A549 (cell line): Measurements from ENCODE around the gene STAP1. TPM values are rescaled to one million over a fixed set of nuclear protein-coding genes. Genes with fewer than 3 reads are reported as not detected.

Experiments used
- ATAC-seq, 2 experiments: fragments of 200-7000 bp in 1 of 2; fragments of >200 bp in 1 of 2; cut with Nextera tagmentation in 1 of 2; cut with Tn5 transposase in 1 of 2; 3 replicates each; pipeline versions ENCODE4 v1.8.0 to v1.9.1; 2018 to 2020; ENCODE audit warnings: mild to moderate bottlenecking in 1 of 2, moderate library complexity in 1 of 2
- CTCF ChIA-PET: fragments of 300-600 bp; sonication (Branson Sonifier 250); formaldehyde crosslinking; extraction: SDS; loops from one replicate; lab custom pipeline; 2021; ENCODE audit warnings: antibody characterized with exemption, inconsistent platforms; lab: Yijun Ruan, JAX
- POLR2A ChIA-PET: fragments of 350-600 bp; formaldehyde crosslinking; extraction: SDS; loops from one replicate; lab custom pipeline; 2021; ENCODE audit warnings: antibody characterized with exemption, inconsistent platforms; lab: Yijun Ruan, JAX
- DNase-seq, 2 experiments: peaks; one replicate each; pipeline versions ENCODE4 v3.0.0 to v3.0.0-alpha.2; 2011 to 2016; ENCODE audit warnings: low read depth in 1 of 2, low spot score in 1 of 2
- FAIRE-seq: peaks from 2 replicates; lab custom pipeline; 2011; peaks lifted over from hg19 to GRCh38; lab: Jason Lieb, UNC
- H3K27ac ChIP-seq, 2 experiments: fragments of >200 bp; sonication (Bioruptor Twin); formaldehyde crosslinking; 3 replicates each; pipeline ENCODE4 v1.5.1; 2016 to 2017
- H3K4me1 ChIP-seq: fragments of >200 bp; sonication (Bioruptor Twin); formaldehyde crosslinking; 3 replicates; pipeline ENCODE4 v1.6.1; 2016
- H3K4me2 ChIP-seq: fragments of >200 bp; sonication (Bioruptor Twin); formaldehyde crosslinking; 3 replicates; pipeline ENCODE4 v1.6.1; 2016
- H3K4me3 ChIP-seq: fragments of >200 bp; sonication (Bioruptor Twin); formaldehyde crosslinking; 3 replicates; pipeline ENCODE4 v1.5.1; 2016
- H3K9me3 ChIP-seq: fragments of >200 bp; sonication (Bioruptor Twin); formaldehyde crosslinking; 3 replicates; pipeline ENCODE4 v1.6.1; 2016
- BCL3 ChIP-seq: fragments of >200 bp; sonication (Bioruptor Twin); formaldehyde crosslinking; IDR thresholded peaks from 3 replicates; pipeline ENCODE4 v1.6.1; 2016
- CBX2 ChIP-seq: fragments of 200-600 bp; sonication (generic); IDR thresholded peaks from 2 replicates; pipeline ENCODE4 v1.6.1; 2016; ENCODE audit warnings: low read depth, mild to moderate bottlenecking, borderline replicate concordance
- CBX8 ChIP-seq: fragments of 200-600 bp; sonication (generic); IDR thresholded peaks from 2 replicates; pipeline ENCODE4 v1.6.1; 2016
- CEBPB ChIP-seq, 2 experiments: fragments of >200 bp in 1 of 2; sonication (Bioruptor Twin) in 1 of 2; formaldehyde crosslinking in 1 of 2; IDR thresholded peaks; 2 replicates each; pipeline ENCODE4 v1.6.1; 2012 to 2016
- CHD2 ChIP-seq: fragments of 150-350 bp; IDR thresholded peaks from 2 replicates; pipeline ENCODE4 v1.6.1; 2014; ENCODE audit warnings: low read length; ENCODE audit not compliant: partially characterized antibody
- CHD4 ChIP-seq: fragments of 200-600 bp; sonication (generic); IDR thresholded peaks from 2 replicates; pipeline ENCODE4 v1.6.1; 2016; ENCODE audit warnings: antibody characterized with exemption, mild to moderate bottlenecking, borderline replicate concordance
- CTCF ChIP-seq: fragments of >200 bp; sonication (Bioruptor Twin); formaldehyde crosslinking; IDR thresholded peaks from 3 replicates; pipeline ENCODE4 v1.5.1; 2016
- EHF ChIP-seq: fragments of 250-450 bp; sonication (Bioruptor Pico); IDR thresholded peaks from 2 replicates; pipeline ENCODE4 v1.5.0; 2020; ENCODE audit warnings: mild to moderate bottlenecking
- EP300 ChIP-seq, 2 experiments: fragments of >200 bp; sonication (Bioruptor Twin); formaldehyde crosslinking; IDR thresholded peaks; 2 replicates in 1 of 2; 3 replicates in 1 of 2; pipeline ENCODE4 v1.6.1; 2016 to 2017
- ESRRA ChIP-seq: fragments of 150-350 bp; IDR thresholded peaks from 2 replicates; pipeline ENCODE4 v1.6.1; 2014; ENCODE audit warnings: mild to moderate bottlenecking, low read length, borderline replicate concordance
- FOSL2 ChIP-seq, 2 experiments: fragments of 450-650 bp in 1 of 2; fragments of >200 bp in 1 of 2; sonication (Bioruptor Twin) in 1 of 2; formaldehyde crosslinking; IDR thresholded peaks; 2 replicates each; pipeline versions ENCODE4 v1.5.0 to v1.6.1; 2016 to 2020; ENCODE audit warnings: mild to moderate bottlenecking in 1 of 2, moderate library complexity in 1 of 2
- FOXS1 ChIP-seq: fragments of 250-450 bp; sonication (Bioruptor Pico); IDR thresholded peaks from 2 replicates; pipeline ENCODE4 v1.5.0; 2020; ENCODE audit warnings: mild to moderate bottlenecking, moderate library complexity
- GATA3 ChIP-seq: IDR thresholded peaks from 2 replicates; pipeline ENCODE4 v1.6.1; 2012; ENCODE audit warnings: borderline replicate concordance
- HDAC2 ChIP-seq: fragments of 200-600 bp; sonication (generic); IDR thresholded peaks from 2 replicates; pipeline ENCODE4 v1.6.1; 2016
- HES2 ChIP-seq: fragments of >200 bp; sonication (Bioruptor Twin); formaldehyde crosslinking; IDR thresholded peaks from 2 replicates; pipeline ENCODE4 v1.6.1; 2016
- HOXB13 ChIP-seq: fragments of 250-450 bp; sonication (Bioruptor Pico); IDR thresholded peaks from 2 replicates; pipeline ENCODE4 v1.5.0; 2020; ENCODE audit warnings: low read depth, mild to moderate bottlenecking, moderate library complexity
- JUNB ChIP-seq: fragments of >200 bp; sonication (Bioruptor Twin); formaldehyde crosslinking; IDR thresholded peaks from 2 replicates; pipeline ENCODE4 v1.6.1; 2016
- KDM1A ChIP-seq: fragments of 200-600 bp; sonication (generic); IDR thresholded peaks from 2 replicates; pipeline ENCODE4 v1.6.1; 2016; ENCODE audit warnings: low read depth, mild to moderate bottlenecking
- KDM5A ChIP-seq: fragments of 200-600 bp; sonication (generic); IDR thresholded peaks from 2 replicates; pipeline ENCODE4 v1.6.1; 2016; ENCODE audit warnings: antibody characterized with exemption, mild to moderate bottlenecking
- MYC ChIP-seq: IDR thresholded peaks from 2 replicates; pipeline ENCODE4 v1.6.1; 2012; ENCODE audit warnings: mild to moderate bottlenecking, inconsistent platforms, low read length, improper control_type of control experiment, borderline replicate concordance
- NFE2L2 ChIP-seq: fragments of 150-350 bp; conservative IDR thresholded peaks from 2 replicates; pipeline ENCODE4 v1.6.1; 2014; ENCODE audit warnings: low read length
- POLR2A ChIP-seq: IDR thresholded peaks from 2 replicates; pipeline ENCODE4 v1.6.1; 2012; ENCODE audit warnings: mild to moderate bottlenecking, low read length
- RCOR1 ChIP-seq: fragments of 150-350 bp; IDR thresholded peaks from 2 replicates; pipeline ENCODE4 v1.6.1; 2014; ENCODE audit warnings: antibody characterized with exemption, low read length, low read depth
- RFX5 ChIP-seq: fragments of 450-650 bp; IDR thresholded peaks from 2 replicates; pipeline ENCODE4 v1.7.1; 2014; ENCODE audit warnings: antibody characterized with exemption, mild to moderate bottlenecking, moderate library complexity
- TP53 ChIP-seq: fragments of 250-450 bp; sonication (Bioruptor Pico); IDR thresholded peaks from 2 replicates; pipeline ENCODE4 v1.5.0; 2021; ENCODE audit warnings: mild to moderate bottlenecking, moderate library complexity
- ZNF302 ChIP-seq: fragments of 250-450 bp; sonication (Bioruptor Pico); IDR thresholded peaks from 2 replicates; pipeline ENCODE4 v1.9.0; 2021; ENCODE audit warnings: inconsistent platforms, mild to moderate bottlenecking, moderate library complexity
- WGBS: methylation state at CpG from one replicate; pipeline ENCODE4 v1.1.6; 2017; ENCODE audit errors: missing lambda C conversion rate; 5-methylcytosine and 5-hydroxymethylcytosine counted together
- polyA plus RNA-seq, 4 experiments: library from polyadenylated mRNA; depleted of rRNA in 3 of 4; stranded (reverse); fragments of >200 nt; fragmentation: RNase III in 1 of 4; extraction: RNeasy Plus Mini Kit Qiagen cat#74134 plus additional on column Dnase treatment in 1 of 4; gene quantifications; 2 replicates in 3 of 4; 3 replicates in 1 of 4; pipeline ENCODE4 v1.2.3, GENCODE V29; 2011 to 2017
- TF ChIP-seq, protein P1 (sequence below): fragments of 250-450 bp; sonication (Bioruptor Pico); IDR thresholded peaks from 2 replicates; pipeline ENCODE4 v1.5.0; 2021; ENCODE audit warnings: mild to moderate bottlenecking, moderate library complexity, borderline replicate concordance
- TF ChIP-seq, protein P2 (sequence below): fragments of 250-450 bp; sonication (Bioruptor Pico); IDR thresholded peaks from 2 replicates; pipeline ENCODE4 v1.5.0; 2020; ENCODE audit warnings: low read depth, mild to moderate bottlenecking, moderate library complexity

Gene STAP1
- polyA plus RNA-seq, 2 of the 4 experiments (the other 2 are of a cell fraction): not detected

DNA sequence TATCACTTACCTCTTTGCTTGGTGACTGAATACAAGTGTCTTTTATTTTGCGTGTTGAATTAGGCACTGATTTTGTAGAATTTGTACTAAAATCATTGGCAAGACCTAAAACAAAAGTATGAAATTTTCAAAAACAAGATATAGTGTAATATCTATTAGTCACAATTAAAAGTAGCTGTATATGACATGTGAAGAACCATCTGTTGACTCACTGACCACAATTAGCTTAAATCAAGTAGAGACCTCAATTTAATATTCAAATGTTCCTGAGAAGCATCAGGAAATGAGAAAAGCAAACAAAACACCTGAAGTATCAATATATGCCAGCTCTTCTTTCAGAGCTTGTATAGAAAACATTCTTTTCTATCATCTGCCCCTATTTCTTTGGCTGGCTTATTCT lies 18.7 kb upstream of the STAP1 start (continued):
- TF ChIP-seq, protein P1, sequence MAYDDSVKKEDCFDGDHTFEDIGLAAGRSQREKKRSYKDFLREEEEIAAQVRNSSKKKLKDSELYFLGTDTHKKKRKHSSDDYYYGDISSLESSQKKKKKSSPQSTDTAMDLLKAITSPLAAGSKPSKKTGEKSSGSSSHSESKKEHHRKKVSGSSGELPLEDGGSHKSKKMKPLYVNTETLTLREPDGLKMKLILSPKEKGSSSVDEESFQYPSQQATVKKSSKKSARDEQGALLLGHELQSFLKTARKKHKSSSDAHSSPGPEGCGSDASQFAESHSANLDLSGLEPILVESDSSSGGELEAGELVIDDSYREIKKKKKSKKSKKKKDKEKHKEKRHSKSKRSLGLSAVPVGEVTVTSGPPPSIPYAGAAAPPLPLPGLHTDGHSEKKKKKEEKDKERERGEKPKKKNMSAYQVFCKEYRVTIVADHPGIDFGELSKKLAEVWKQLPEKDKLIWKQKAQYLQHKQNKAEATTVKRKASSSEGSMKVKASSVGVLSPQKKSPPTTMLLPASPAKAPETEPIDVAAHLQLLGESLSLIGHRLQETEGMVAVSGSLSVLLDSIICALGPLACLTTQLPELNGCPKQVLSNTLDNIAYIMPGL (CRISPR knock-in tag): no peak
- no peak for TF ChIP-seq CHD2
- no peak for TF ChIP-seq CBX2
- no peak for TF ChIP-seq EHF (CRISPR knock-in tag)
- TF ChIP-seq FOXS1: no peak
- TF ChIP-seq JUNB: no peak
- TF ChIP-seq KDM5A: no peak
- TF ChIP-seq NFE2L2: no peak
- TF ChIP-seq HDAC2: no peak

DNA sequence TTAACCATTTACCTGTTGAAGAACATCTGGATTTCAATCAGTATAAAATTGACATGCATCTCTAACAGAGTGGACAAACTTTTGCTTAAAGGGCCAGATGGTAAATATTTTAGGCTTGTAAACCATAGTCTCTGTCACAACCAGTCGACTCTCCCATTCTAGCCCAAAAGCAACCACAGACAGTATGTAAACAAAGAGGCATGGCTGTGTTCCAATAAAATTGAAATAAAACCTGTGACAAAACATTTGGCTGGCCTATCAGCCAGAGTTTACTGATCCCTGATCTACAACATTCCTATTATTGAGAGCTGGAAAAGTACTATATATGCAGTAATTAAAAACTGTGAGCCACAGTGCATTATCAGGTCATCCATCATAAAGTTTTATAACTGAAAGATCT lies 16.5 kb upstream of the STAP1 start:
- FAIRE-seq: no peak
- POLR2A ChIA-PET: no interaction called here
- peaks cover 9% of the 10 kb centered on the region; the same call in 2 of the 3 replicates for H3K4me1 ChIP-seq
- TF ChIP-seq JUNB (no peak), KDM1A (no peak), EHF (CRISPR knock-in tag) (no peak), POLR2A (no peak), HOXB13 (CRISPR knock-in tag) (no peak), RCOR1 (no peak), RFX5 (no peak), CHD4 (no peak), TP53 (CRISPR knock-in tag) (no peak), EP300 (IDR thresholded peaks at IDR 0.05) (no peak), BCL3 (no peak)
- TF ChIP-seq, all 56 proteins: peak for 0
- H3K4me2 ChIP-seq: no peak overlapping the region
- WGBS: 25% methylated on average over 1 of the region's 1 CpG
- H3K27ac ChIP-seq: no peak overlapping the region
- no peak for DNase-seq
- CTCF ChIA-PET: no interaction called here
- H3K4me3 ChIP-seq: no peak overlapping the region
- H3K9me3 ChIP-seq: no peaks in the 10 kb centered on the region
- ATAC-seq: no peak

- Histone ChIP-seq H3K27ac (peak within 1 kb of the TSS; percentile 84 to 92), H3K4me2 (peak within 1 kb of the TSS; percentile 86), H3K4me3 (peak within 1 kb of the TSS; percentile 92), H3K4me1 (peaks cover 9% of the 10 kb centered on the region; the same call in 2 of the 3 replicates), H3K9me3 (no peaks in the 10 kb centered on the region)
- WGBS: under 1% methylated on average over 19 of the region's 53 CpGs
- ChIA-PET POLR2A (no interaction called here), CTCF (no interaction called here)
- peak; percentile 99 for ATAC-seq
- no peak for FAIRE-seq
- DNase-seq: peak; percentile 74 to 97
- TF ChIP-seq, protein P2, sequence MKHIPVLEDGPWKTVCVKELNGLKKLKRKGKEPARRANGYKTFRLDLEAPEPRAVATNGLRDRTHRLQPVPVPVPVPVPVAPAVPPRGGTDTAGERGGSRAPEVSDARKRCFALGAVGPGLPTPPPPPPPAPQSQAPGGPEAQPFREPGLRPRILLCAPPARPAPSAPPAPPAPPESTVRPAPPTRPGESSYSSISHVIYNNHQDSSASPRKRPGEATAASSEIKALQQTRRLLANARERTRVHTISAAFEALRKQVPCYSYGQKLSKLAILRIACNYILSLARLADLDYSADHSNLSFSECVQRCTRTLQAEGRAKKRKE (CRISPR knock-in tag): no peak
- TF ChIP-seq BCL3 (0 out of 3 replicates have a peak, but pooled peaks have one; percentile 15), GATA3 (no peak), FOSL2 (IDR thresholded peaks at IDR 0.05) (no peak), FOSL2 (CRISPR knock-in tag; IDR thresholded peaks at IDR 0.05) (no peak), POLR2A (peak; percentile 39), ESRRA (no peak), CBX8 (no peak), HES2 (no peak), HDAC2 (no peak), MYC (no peak), FOXS1 (no peak), ZNF302 (CRISPR knock-in tag) (no peak), CTCF (no peak), CHD2 (peak; percentile 84), CEBPB (IDR thresholded peaks at IDR 0.05) (no peak)
Observed at GRCh38 chr4:67545199-67546003, 13.1 kb upstream of the STAP1 start, which contains the start of gene CENPC. CENPC (minus strand) TSS chr4:67545503; CDS start chr4:67545355, 148 bp downstream.
